ENCODE results near the gene CHEK1.

DNA sequence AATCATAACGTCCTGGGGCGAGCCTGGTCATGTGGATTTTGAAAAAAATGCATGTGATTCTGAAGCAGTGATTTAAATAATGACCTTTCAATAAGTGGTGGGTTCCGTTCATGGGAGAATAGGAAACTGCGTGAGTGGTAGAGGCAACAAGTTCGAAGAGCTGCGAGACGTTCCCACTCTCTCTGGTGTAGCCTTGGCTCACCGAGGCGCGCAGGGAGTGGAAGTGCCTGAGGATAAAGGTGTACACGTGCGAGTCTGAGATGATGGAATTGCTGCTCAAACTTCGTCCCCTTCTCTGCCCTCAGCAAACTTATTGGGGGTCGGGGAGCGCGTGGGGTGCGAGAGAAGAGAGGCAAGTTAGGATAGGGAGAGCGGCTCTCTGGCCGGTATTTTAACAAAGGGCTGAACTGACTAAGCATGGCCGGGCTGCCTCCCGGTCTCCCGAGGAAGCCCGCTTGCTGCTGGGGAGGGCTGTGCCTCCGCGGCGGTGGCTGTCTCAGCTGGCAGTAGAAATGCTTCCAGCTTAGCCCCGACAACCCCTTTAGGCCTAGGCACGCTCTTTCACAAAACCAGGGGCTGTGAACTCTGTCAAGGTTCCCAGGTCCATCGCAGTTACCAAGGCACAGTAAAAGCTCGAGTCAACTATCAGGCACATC lies 33.2 kb upstream of the CHEK1 start:
- TF ChIP-seq, protein P1, sequence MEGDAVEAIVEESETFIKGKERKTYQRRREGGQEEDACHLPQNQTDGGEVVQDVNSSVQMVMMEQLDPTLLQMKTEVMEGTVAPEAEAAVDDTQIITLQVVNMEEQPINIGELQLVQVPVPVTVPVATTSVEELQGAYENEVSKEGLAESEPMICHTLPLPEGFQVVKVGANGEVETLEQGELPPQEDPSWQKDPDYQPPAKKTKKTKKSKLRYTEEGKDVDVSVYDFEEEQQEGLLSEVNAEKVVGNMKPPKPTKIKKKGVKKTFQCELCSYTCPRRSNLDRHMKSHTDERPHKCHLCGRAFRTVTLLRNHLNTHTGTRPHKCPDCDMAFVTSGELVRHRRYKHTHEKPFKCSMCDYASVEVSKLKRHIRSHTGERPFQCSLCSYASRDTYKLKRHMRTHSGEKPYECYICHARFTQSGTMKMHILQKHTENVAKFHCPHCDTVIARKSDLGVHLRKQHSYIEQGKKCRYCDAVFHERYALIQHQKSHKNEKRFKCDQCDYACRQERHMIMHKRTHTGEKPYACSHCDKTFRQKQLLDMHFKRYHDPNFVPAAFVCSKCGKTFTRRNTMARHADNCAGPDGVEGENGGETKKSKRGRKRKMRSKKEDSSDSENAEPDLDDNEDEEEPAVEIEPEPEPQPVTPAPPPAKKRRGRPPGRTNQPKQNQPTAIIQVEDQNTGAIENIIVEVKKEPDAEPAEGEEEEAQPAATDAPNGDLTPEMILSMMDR (IDR thresholded peaks at IDR 0.05), result peak in 1 of 6 experiments; percentile 2
- no peak for TF ChIP-seq POLR2A (IDR thresholded peaks at IDR 0.05)
